NCI-H510A (cell line): ENCODE results near the gene ZNF280B.
"Not testable (repeated sequence)": the region's sequence is repeated elsewhere in the genome, so short reads cannot be mapped to it uniquely, and the experiment has no call there.

Source experiments
- DNase-seq: peaks from one replicate; lab custom pipeline; 2025; lab: John Stamatoyannopoulos, UW

The ZNF280B gene

GRCh38 chr22:22507743-22508273, 734 bp downstream of the ZNF280B start:
- no peak for DNase-seq

- no peak for DNase-seq
These were observed 1.8 kb downstream of the ZNF280B start for GRCh38 chr22:22506736-22507135.

GRCh38 chr22:22498267-22498666, 10.3 kb downstream of the ZNF280B start:
- DNase-seq, result no peak

- DNase-seq, result not testable (repeated sequence)
These were observed 17.0 kb downstream of the ZNF280B start for GRCh38 chr22:22491589-22491988.

- no peak for DNase-seq
These were observed 19.8 kb downstream of the ZNF280B start for GRCh38 chr22:22488736-22489135.

- no peak for DNase-seq
These were observed 20.5 kb downstream of the ZNF280B start for GRCh38 chr22:22487869-22488597.

GRCh38 chr22:22487059-22487458, 21.5 kb downstream of the ZNF280B start:
- DNase-seq, result no peak

- DNase-seq, result no peak
These were observed 22.2 kb downstream of the ZNF280B start for GRCh38 chr22:22486132-22486899.

- no peak for DNase-seq
These were observed 23.0 kb downstream of the ZNF280B start for GRCh38 chr22:22485524-22485923.

- no peak for DNase-seq
These were observed 24.5 kb downstream of the ZNF280B start for GRCh38 chr22:22484023-22484422.

GRCh38 chr22:22480940-22481339, 27.6 kb downstream of the ZNF280B start:
- no peak for DNase-seq

GRCh38 chr22:22479999-22480532, 28.5 kb downstream of the ZNF280B start:
- DNase-seq, result no peak

- DNase-seq, result no peak
These were observed 29.4 kb downstream of the ZNF280B start for GRCh38 chr22:22479116-22479515.

- DNase-seq, result no peak
These were observed 30.1 kb downstream of the ZNF280B start for GRCh38 chr22:22478470-22478869.

GRCh38 chr22:22474733-22475132, 33.8 kb downstream of the ZNF280B start:
- no peak for DNase-seq

GRCh38 chr22:22471104-22471503, 37.4 kb downstream of the ZNF280B start:
- DNase-seq, result not testable (repeated sequence)

- DNase-seq, result no peak
These were observed 39.0 kb downstream of the ZNF280B start for GRCh38 chr22:22469527-22469926.

- not testable (repeated sequence) for DNase-seq
These were observed 39.6 kb downstream of the ZNF280B start for GRCh38 chr22:22468794-22469469.

GRCh38 chr22:22467112-22467511, 41.4 kb downstream of the ZNF280B start:
- no peak for DNase-seq

- DNase-seq, result no peak
These were observed 42.8 kb downstream of the ZNF280B start for GRCh38 chr22:22465782-22466181.

- DNase-seq, result no peak
These were observed 43.4 kb downstream of the ZNF280B start for GRCh38 chr22:22465094-22465602.

GRCh38 chr22:22464541-22465054, 43.9 kb downstream of the ZNF280B start:
- no peak for DNase-seq
